Amygdala (tissue), 56 donors: ENCODE measurements around the gene XPR1.
A peak's percentile ranks its signal among the peaks of the same experiment; 100 is the strongest.

Source experiments
- DNase-seq, 56 donors: peaks; one replicate each; lab custom pipeline; 2025; lab: John Stamatoyannopoulos, UW

XPR1 gene

GRCh38 chr1:180925471-180926051 lies 293.7 kb downstream of the XPR1 start:
- peak in 54 of 56 donors; percentile 23 to 90 (median 66) for DNase-seq

- peak; percentile 28 to 88 (median 62) for DNase-seq
These were observed 294.6 kb downstream of the XPR1 start for GRCh38 chr1:180926164-180926981.

- DNase-seq, result peak in 26 of 56 donors; percentile 17 to 66 (median 46)
These were observed 295.5 kb downstream of the XPR1 start for GRCh38 chr1:180927348-180927747.

- DNase-seq, result peak in 36 of 56 donors; percentile 15 to 71 (median 46)
These were observed 296.0 kb downstream of the XPR1 start for GRCh38 chr1:180927841-180928240.

- DNase-seq, result peak in 3 of 56 donors; percentile 38 to 45 (median 43)
These were observed 296.8 kb downstream of the XPR1 start for GRCh38 chr1:180928331-180929230.

GRCh38 chr1:180929389-180929788 lies 297.6 kb downstream of the XPR1 start:
- no peak for DNase-seq

GRCh38 chr1:180930687-180931086 lies 298.9 kb downstream of the XPR1 start:
- no peak for DNase-seq

- DNase-seq, result no peak
These were observed 299.7 kb downstream of the XPR1 start for GRCh38 chr1:180931529-180931928.

GRCh38 chr1:180932378-180932777 lies 300.6 kb downstream of the XPR1 start:
- DNase-seq, result no peak

GRCh38 chr1:180933141-180933540 lies 301.3 kb downstream of the XPR1 start:
- no peak for DNase-seq

GRCh38 chr1:180934563-180934962 lies 302.7 kb downstream of the XPR1 start:
- DNase-seq, result peak in 1 of 56 donors; percentile 6

- no peak for DNase-seq
These were observed 303.7 kb downstream of the XPR1 start for GRCh38 chr1:180935326-180936109.

GRCh38 chr1:180936110-180937011 lies 304.5 kb downstream of the XPR1 start:
- no peak for DNase-seq

- no peak for DNase-seq
These were observed 305.2 kb downstream of the XPR1 start for GRCh38 chr1:180937012-180937372.

- DNase-seq, result no peak
These were observed 305.9 kb downstream of the XPR1 start for GRCh38 chr1:180937624-180938225.

- DNase-seq, result peak in 1 of 56 donors; percentile 13
These were observed 307.4 kb downstream of the XPR1 start for GRCh38 chr1:180939073-180939710.

GRCh38 chr1:180939711-180940103 lies 307.9 kb downstream of the XPR1 start:
- DNase-seq, result no peak
